Vagina (tissue), 2 donors: ENCODE results near the gene FAM174A.

Experiments
- CTCF ChIP-seq, 3 experiments: fragments of 450-650 bp in 2 of 3; fragments of 200-600 bp in 1 of 3; sonication (generic) in 1 of 3; IDR thresholded peaks; one replicate each; pipeline ENCODE4 v1.5.1; 2017 to 2019; ENCODE audit warnings: antibody characterized with exemption in 3 of 3, mild to moderate bottlenecking in 2 of 3, moderate library complexity in 2 of 3
- POLR2A ChIP-seq, 2 donors: fragments of 450-650 bp; IDR thresholded peaks; one replicate each; pipeline ENCODE4 v1.6.1; 2017; ENCODE audit warnings: antibody characterized with exemption in 2 of 2, mild to moderate bottlenecking in 2 of 2, moderate library complexity in 2 of 2
- POLR2AphosphoS5 ChIP-seq, 2 donors: sonication (generic); formaldehyde crosslinking; IDR thresholded peaks; one replicate each; pipeline ENCODE4 v1.9.0; 2017; ENCODE audit warnings: antibody characterized with exemption in 2 of 2, mild to moderate bottlenecking in 2 of 2, low read depth in 1 of 2; ENCODE audit not compliant: insufficient read depth in 1 of 2

- no peak for TF ChIP-seq CTCF (IDR thresholded peaks at IDR 0.05)
- no peak for TF ChIP-seq POLR2A (IDR thresholded peaks at IDR 0.05)
- no peak for TF ChIP-seq POLR2AphosphoS5 (IDR thresholded peaks at IDR 0.05; ENCODE audit: insufficient read depth in 1 of 2, low read depth in 1 of 2)
These were observed 16.0 kb downstream of the FAM174A start for GRCh38 chr5:100551183-100551582.
